ENCODE results near the gene TTC34.

The TTC34 gene

GRCh38 chr1:2625311-2625710 lies 176.2 kb downstream of the TTC34 start:
- in situ Hi-C loops (cut with HindIII; ENCODE audit: low pct_ligation_motif_present, low pct_unique_long_range_greater_than_20kb, low sequenced_read_pairs): no loop called here
- DNase-seq: no peak

- DNase-seq: no peak
- in situ Hi-C loops (cut with HindIII; ENCODE audit: low pct_ligation_motif_present, low pct_unique_long_range_greater_than_20kb, low sequenced_read_pairs): no loop called here
These were observed 176.7 kb downstream of the TTC34 start for GRCh38 chr1:2624735-2625300.

GRCh38 chr1:2623571-2624337 lies 177.7 kb downstream of the TTC34 start:
- in situ Hi-C loops (cut with HindIII; ENCODE audit: low pct_ligation_motif_present, low pct_unique_long_range_greater_than_20kb, low sequenced_read_pairs): no loop called here
- DNase-seq: no peak

GRCh38 chr1:2617971-2618470 lies 183.5 kb downstream of the TTC34 start:
- no peak for DNase-seq
- in situ Hi-C loops (cut with HindIII; ENCODE audit: low pct_ligation_motif_present, low pct_unique_long_range_greater_than_20kb, low sequenced_read_pairs): no loop called here

GRCh38 chr1:2614145-2614544 lies 187.3 kb downstream of the TTC34 start:
- in situ Hi-C loops (cut with HindIII; ENCODE audit: low pct_ligation_motif_present, low pct_unique_long_range_greater_than_20kb, low sequenced_read_pairs): no loop called here
- DNase-seq: no peak

- no peak for DNase-seq
- in situ Hi-C loops (cut with HindIII; ENCODE audit: low pct_ligation_motif_present, low pct_unique_long_range_greater_than_20kb, low sequenced_read_pairs): no loop called here
These were observed 188.7 kb downstream of the TTC34 start for GRCh38 chr1:2612591-2613365.

- in situ Hi-C loops (cut with HindIII; ENCODE audit: low pct_ligation_motif_present, low pct_unique_long_range_greater_than_20kb, low sequenced_read_pairs): no loop called here
- DNase-seq: no peak
These were observed 189.7 kb downstream of the TTC34 start for GRCh38 chr1:2611621-2612437.

- no peak for DNase-seq
- in situ Hi-C loops (cut with HindIII; ENCODE audit: low pct_ligation_motif_present, low pct_unique_long_range_greater_than_20kb, low sequenced_read_pairs): no loop called here
These were observed 190.4 kb downstream of the TTC34 start for GRCh38 chr1:2611031-2611501.

GRCh38 chr1:2610036-2610959 lies 191.2 kb downstream of the TTC34 start:
- in situ Hi-C loops (cut with HindIII; ENCODE audit: low pct_ligation_motif_present, low pct_unique_long_range_greater_than_20kb, low sequenced_read_pairs): no loop called here

GRCh38 chr1:2609319-2610035 lies 192.0 kb downstream of the TTC34 start:
- DNase-seq: no peak

More at GRCh38 chr1:2610036-2610959, 191.2 kb downstream of the TTC34 start:
- peak; percentile 12 for DNase-seq

GRCh38 chr1:2607641-2608091 lies 193.8 kb downstream of the TTC34 start:
- DNase-seq: no peak
- in situ Hi-C loops (cut with HindIII; ENCODE audit: low pct_ligation_motif_present, low pct_unique_long_range_greater_than_20kb, low sequenced_read_pairs): no loop called here

More at GRCh38 chr1:2609319-2610035, 192.0 kb downstream of the TTC34 start:
- in situ Hi-C loops (cut with HindIII; ENCODE audit: low pct_ligation_motif_present, low pct_unique_long_range_greater_than_20kb, low sequenced_read_pairs): no loop called here

- in situ Hi-C loops (cut with HindIII; ENCODE audit: low pct_ligation_motif_present, low pct_unique_long_range_greater_than_20kb, low sequenced_read_pairs): no loop called here
- no peak for DNase-seq
These were observed 194.4 kb downstream of the TTC34 start for GRCh38 chr1:2606881-2607621.

- DNase-seq: no peak
- in situ Hi-C loops (cut with HindIII; ENCODE audit: low pct_ligation_motif_present, low pct_unique_long_range_greater_than_20kb, low sequenced_read_pairs): no loop called here
These were observed 195.1 kb downstream of the TTC34 start for GRCh38 chr1:2606396-2606880.

- no peak for DNase-seq
- in situ Hi-C loops (cut with HindIII; ENCODE audit: low pct_ligation_motif_present, low pct_unique_long_range_greater_than_20kb, low sequenced_read_pairs): no loop called here
These were observed 195.7 kb downstream of the TTC34 start for GRCh38 chr1:2605509-2606395.

- DNase-seq: no peak
- in situ Hi-C loops (cut with HindIII; ENCODE audit: low pct_ligation_motif_present, low pct_unique_long_range_greater_than_20kb, low sequenced_read_pairs): no loop called here
These were observed 196.5 kb downstream of the TTC34 start for GRCh38 chr1:2604844-2605508.

Measured in ACHN (cell line).